HG03432 (cell line): ENCODE data around the gene CCNF.

ENCODE experiments used
- ATAC-seq: cut with Tn5 transposase; IDR thresholded peaks from one replicate; pipeline ENCODE4 v1.9.1; 2021; ENCODE audit warnings: mild to moderate bottlenecking, moderate library complexity; ENCODE audit not compliant: unreplicated experiment

Gene CCNF

GRCh38 chr16:2499890-2500429 is 70.7 kb downstream of the CCNF start:
- no peak for ATAC-seq

- ATAC-seq = no peak
Observed at GRCh38 chr16:2500430-2500917, 71.2 kb downstream of the CCNF start.

GRCh38 chr16:2500918-2501750 is 71.9 kb downstream of the CCNF start:
- ATAC-seq = peak; percentile 58

- no peak for ATAC-seq
Observed at GRCh38 chr16:2501946-2502895, 73.0 kb downstream of the CCNF start.

GRCh38 chr16:2505695-2506094 is 76.4 kb downstream of the CCNF start:
- no peak for ATAC-seq

GRCh38 chr16:2507052-2507659 is 77.9 kb downstream of the CCNF start:
- no peak for ATAC-seq

GRCh38 chr16:2507665-2508064 is 78.4 kb downstream of the CCNF start:
- ATAC-seq = no peak
